Fibroblast of the aortic adventitia (primary cell): ENCODE results near the gene KLHL35. TPM values are rescaled to one million over a fixed set of nuclear protein-coding genes. Genes with fewer than 3 reads are reported as not detected.

Source experiments
- DNase-seq: peaks from one replicate; pipeline ENCODE4 v3.0.0-alpha.2; 2010; ENCODE audit warnings: low read depth
- H3K4me3 ChIP-seq: 2 replicates; pipeline ENCODE4 v1.5.1; 2011; ENCODE audit warnings: low read depth, mild to moderate bottlenecking, control low read depth, low read length, moderate library complexity
- total RNA-seq: library from RNA; depleted of rRNA; stranded (reverse); fragments of >200 nt; gene quantifications from 2 replicates; pipeline ENCODE4 v1.2.3, GENCODE V29; 2012; ENCODE audit warnings: low replicate concordance
- TF ChIP-seq, protein P1 (sequence below): IDR thresholded peaks from 2 replicates; pipeline ENCODE4 v1.5.1; 2011; ENCODE audit warnings: mild to moderate bottlenecking, low read length, control low read depth, inconsistent platforms; ENCODE audit not compliant: insufficient read depth

Gene KLHL35
- total RNA-seq, 1 donor, result 3.0 TPM

DNA sequence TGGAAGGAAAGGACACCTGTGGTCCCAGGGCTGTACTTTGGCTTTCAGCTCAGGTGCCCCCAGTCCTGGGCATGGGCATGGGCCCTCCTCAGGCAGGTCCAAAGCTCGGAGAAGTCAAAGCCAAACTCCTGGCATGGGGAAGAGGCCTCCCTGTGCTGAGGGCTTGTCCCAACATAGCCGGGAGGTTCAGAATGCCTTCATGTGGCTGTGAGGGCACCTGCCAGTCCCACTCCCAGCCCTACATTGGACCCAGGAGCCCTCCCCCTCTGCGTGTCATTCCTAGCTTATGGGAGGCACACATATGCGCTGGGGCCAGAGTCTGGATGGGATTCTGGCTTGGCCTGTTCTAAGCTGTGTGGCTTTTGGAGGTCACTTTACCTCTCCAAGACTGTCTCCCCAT lies 1.0 kb upstream of the KLHL35 start:
- DNase-seq, result no peak
- H3K4me3 ChIP-seq, result no peak overlapping the region
- TF ChIP-seq, protein P1, sequence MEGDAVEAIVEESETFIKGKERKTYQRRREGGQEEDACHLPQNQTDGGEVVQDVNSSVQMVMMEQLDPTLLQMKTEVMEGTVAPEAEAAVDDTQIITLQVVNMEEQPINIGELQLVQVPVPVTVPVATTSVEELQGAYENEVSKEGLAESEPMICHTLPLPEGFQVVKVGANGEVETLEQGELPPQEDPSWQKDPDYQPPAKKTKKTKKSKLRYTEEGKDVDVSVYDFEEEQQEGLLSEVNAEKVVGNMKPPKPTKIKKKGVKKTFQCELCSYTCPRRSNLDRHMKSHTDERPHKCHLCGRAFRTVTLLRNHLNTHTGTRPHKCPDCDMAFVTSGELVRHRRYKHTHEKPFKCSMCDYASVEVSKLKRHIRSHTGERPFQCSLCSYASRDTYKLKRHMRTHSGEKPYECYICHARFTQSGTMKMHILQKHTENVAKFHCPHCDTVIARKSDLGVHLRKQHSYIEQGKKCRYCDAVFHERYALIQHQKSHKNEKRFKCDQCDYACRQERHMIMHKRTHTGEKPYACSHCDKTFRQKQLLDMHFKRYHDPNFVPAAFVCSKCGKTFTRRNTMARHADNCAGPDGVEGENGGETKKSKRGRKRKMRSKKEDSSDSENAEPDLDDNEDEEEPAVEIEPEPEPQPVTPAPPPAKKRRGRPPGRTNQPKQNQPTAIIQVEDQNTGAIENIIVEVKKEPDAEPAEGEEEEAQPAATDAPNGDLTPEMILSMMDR, result no peak

GRCh38 chr11:75433443-75433842 lies 440 bp upstream of the KLHL35 start:
- DNase-seq, result no peak
- H3K4me3 ChIP-seq, result no peak overlapping the region
- TF ChIP-seq, protein P1, result no peak

- no peak for DNase-seq
- TF ChIP-seq, protein P1, result no peak
- H3K4me3 ChIP-seq, result no peak overlapping the region
These were observed 1.2 kb downstream of the KLHL35 start for GRCh38 chr11:75431533-75432525.

DNA sequence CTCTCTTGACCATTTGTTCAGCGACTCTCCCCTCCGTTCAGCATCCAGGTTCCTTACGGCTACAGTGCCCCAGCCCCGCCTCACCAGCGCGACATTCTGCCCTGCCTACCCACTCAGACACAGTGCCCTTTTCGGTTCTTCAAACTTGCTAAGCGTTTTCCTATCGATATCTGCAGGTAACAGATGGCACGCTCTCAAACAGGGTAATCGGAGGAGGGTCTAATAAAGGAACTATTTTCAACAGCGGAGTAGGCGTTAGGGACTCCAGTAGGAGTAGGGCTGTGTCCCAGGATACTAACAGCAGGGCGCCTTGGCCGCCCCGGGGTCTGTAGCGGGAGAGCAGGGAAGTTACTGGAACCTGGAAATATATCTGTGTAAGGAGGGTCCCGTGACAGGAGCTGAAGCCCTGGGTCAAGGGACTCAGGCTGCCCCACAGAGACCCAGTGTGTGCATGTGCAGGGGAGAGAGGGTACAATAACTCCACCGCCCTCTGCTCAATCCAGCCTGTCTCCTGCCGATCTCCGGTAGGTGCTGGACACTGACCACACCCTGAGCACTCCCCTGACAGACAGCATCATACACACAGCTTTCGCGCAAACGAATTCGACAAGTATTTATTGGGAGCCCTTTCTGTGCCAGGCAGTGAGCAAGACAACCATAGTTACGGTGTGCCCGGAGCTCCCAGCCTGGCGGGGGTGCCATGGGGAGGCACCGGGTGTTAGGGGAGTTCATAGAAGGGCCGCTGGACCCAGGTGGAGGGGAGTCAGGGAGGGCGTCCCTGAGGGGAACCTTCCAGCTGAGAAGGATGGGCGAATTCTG lies 2.1 kb downstream of the KLHL35 start:
- DNase-seq, result no peak
- TF ChIP-seq, protein P1, result no peak
- peak overlapping the region; percentile 48 for H3K4me3 ChIP-seq

DNA sequence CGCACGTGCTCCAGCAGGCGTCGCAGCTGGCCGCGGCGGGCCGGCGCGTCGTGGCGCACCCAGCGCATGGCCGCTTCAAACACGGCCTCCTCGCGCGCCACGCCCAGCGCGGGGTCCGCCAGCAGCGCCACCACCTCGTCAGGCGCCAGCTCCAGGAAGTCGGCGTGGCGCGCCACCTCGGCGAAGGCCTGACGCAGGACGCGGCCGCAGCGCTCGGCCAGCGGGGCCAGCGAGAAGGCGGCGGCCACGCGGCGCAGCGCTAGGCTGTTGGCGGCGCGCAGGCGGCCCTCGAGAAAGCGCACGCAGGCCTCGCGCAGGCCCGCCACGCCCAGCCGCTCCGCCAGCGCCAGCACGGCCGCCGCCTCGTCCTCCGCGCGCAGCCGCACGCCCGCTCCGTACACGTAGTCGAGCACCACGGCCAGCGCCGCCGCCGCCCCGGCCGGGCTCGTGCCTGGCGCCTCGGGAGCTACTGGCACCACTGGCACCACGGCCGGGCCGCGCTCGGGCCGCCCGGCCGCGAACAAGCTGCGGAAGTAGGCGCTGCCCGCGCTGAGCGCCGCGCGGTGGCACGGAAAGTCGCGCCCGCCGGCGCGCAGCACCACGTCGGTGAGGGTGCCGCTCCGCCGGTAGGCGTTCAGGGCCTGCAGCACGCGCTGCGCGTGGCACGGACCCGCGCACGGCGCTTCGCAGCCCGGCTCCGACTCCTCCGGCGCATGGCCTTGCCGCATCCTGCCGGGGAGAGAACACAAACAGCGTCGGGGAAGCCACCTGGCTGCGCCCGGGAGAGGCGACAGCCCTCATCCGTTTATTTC lies 2.9 kb downstream of the KLHL35 start:
- peak overlapping the region; percentile 48 for H3K4me3 ChIP-seq
- TF ChIP-seq, protein P1, result no peak
- DNase-seq, result peak; percentile 60

GRCh38 chr11:75429641-75429901 lies 3.4 kb downstream of the KLHL35 start:
- H3K4me3 ChIP-seq, result no peak overlapping the region
- no peak for DNase-seq
- TF ChIP-seq, protein P1, result no peak
